H1 (cell line): ENCODE results near the gene MCAT. TPM values are rescaled to one million over a fixed set of nuclear protein-coding genes. Genes with fewer than 3 reads are reported as not detected.

ENCODE experiments used
- BACH1 ChIP-seq: IDR thresholded peaks from 2 replicates; pipeline ENCODE4 v1.6.1; 2012; ENCODE audit warnings: low read length, improper control_type of control experiment
- BCL11A ChIP-seq, 2 experiments: IDR thresholded peaks; one replicate each; pipeline ENCODE4 v1.6.1; 2011; ENCODE audit warnings: low read depth in 2 of 2, low read length in 2 of 2, mild to moderate bottlenecking in 2 of 2
- CBX5 ChIP-seq: fragments of 300-800, 300-1000 bp; sonication (generic); IDR thresholded peaks from 2 replicates; pipeline ENCODE4 v1.7.1; 2016; ENCODE audit warnings: antibody characterized with exemption, low read length, low read depth
- CHD1 ChIP-seq: IDR thresholded peaks from 2 replicates; pipeline ENCODE4 v1.6.1; 2012; ENCODE audit warnings: low read depth, low read length, improper control_type of control experiment
- GABPA ChIP-seq: IDR thresholded peaks from 2 replicates; pipeline ENCODE4 v1.6.1; 2011; ENCODE audit warnings: mild to moderate bottlenecking, low read length, moderate library complexity, borderline replicate concordance; ENCODE audit not compliant: insufficient read depth
- KDM4A ChIP-seq: IDR thresholded peaks from one replicate; pipeline ENCODE4 v1.7.1; 2012; ENCODE audit warnings: low read depth, mild to moderate bottlenecking, moderate library complexity, low read length, inconsistent platforms; ENCODE audit not compliant: severe bottlenecking
- MAFK ChIP-seq: IDR thresholded peaks from 2 replicates; pipeline ENCODE4 v1.6.1; 2012; ENCODE audit warnings: low read depth, mild to moderate bottlenecking, improper control_type of control experiment, low read length
- NANOG ChIP-seq: IDR thresholded peaks from 2 replicates; pipeline ENCODE4 v1.6.1; 2011; ENCODE audit warnings: low read length, low read depth, mild to moderate bottlenecking, inconsistent platforms; ENCODE audit not compliant: insufficient read depth, poor library complexity, severe bottlenecking
- PHF8 ChIP-seq: fragments of 200-600 bp; sonication (generic); conservative IDR thresholded peaks from 2 replicates; pipeline ENCODE4 v1.7.1; 2012; ENCODE audit warnings: low read depth, mild to moderate bottlenecking, inconsistent platforms, low read length, moderate library complexity
- RAD21 ChIP-seq, 2 experiments: IDR thresholded peaks in 1 of 2; conservative IDR thresholded peaks in 1 of 2; 2 replicates each; pipeline ENCODE4 v1.6.1; 2011; ENCODE audit warnings: low read depth in 2 of 2, low read length in 2 of 2, improper control_type of control experiment in 1 of 2, inconsistent platforms in 1 of 2, mild to moderate bottlenecking in 1 of 2, moderate library complexity in 1 of 2
- SAP30 ChIP-seq: fragments of 300-600 bp; sonication (generic); IDR thresholded peaks from 2 replicates; pipeline ENCODE4 v1.7.1; 2012; ENCODE audit warnings: low read length, moderate library complexity, mild to moderate bottlenecking, inconsistent platforms; ENCODE audit not compliant: insufficient read depth, insufficient replicate concordance
- SIRT6 ChIP-seq: IDR thresholded peaks from one replicate; pipeline ENCODE4 v1.7.1; 2012; ENCODE audit warnings: low read length, inconsistent platforms
- SP1 ChIP-seq: IDR thresholded peaks from 2 replicates; pipeline ENCODE4 v1.6.1; 2011; ENCODE audit warnings: low read depth, low read length
- SUZ12 ChIP-seq: fragments of 200-600 bp; sonication (generic); IDR thresholded peaks from 2 replicates; pipeline ENCODE4 v1.6.1; 2012; ENCODE audit warnings: mild to moderate bottlenecking, inconsistent platforms, low read length, moderate library complexity, mixed read lengths
- TAF1 ChIP-seq: IDR thresholded peaks from 2 replicates; pipeline ENCODE4 v1.6.1; 2011; ENCODE audit warnings: mild to moderate bottlenecking, low read depth, low read length
- TBP ChIP-seq: IDR thresholded peaks from 2 replicates; pipeline ENCODE4 v1.6.1; 2011; ENCODE audit warnings: low read depth, low read length, improper control_type of control experiment
- TEAD4 ChIP-seq: IDR thresholded peaks from 2 replicates; pipeline ENCODE4 v1.6.1; 2012; ENCODE audit warnings: low read depth, low read length, inconsistent platforms, mixed read lengths
- ZNF274 ChIP-seq: IDR thresholded peaks from 2 replicates; pipeline ENCODE4 v1.7.0; 2012; ENCODE audit warnings: low read length, borderline replicate concordance; ENCODE audit errors: extremely low read depth
- polyA plus RNA-seq, 7 experiments: library from polyadenylated mRNA; depleted of rRNA in 3 of 7; stranded (reverse) in 5 of 7; unstranded in 2 of 7; fragments of >200 nt in 5 of 7; fragments of 200-250 nt in 2 of 7; gene quantifications; 1 replicate in 5 of 7; 2 replicates in 1 of 7; 4 replicates in 1 of 7; pipeline versions ENCODE4 v1.2.1 to v1.2.3, GENCODE V29; 2011 to 2013; ENCODE audit warnings: missing spikeins in 2 of 7, mixed read lengths in 2 of 7
- total RNA-seq: library from RNA; stranded (reverse); fragmentation: NEBNext Ultra II Directional; extraction: Animal tissue kit (Norgen Biotek cat#: 25700); gene quantifications from 2 replicates; pipeline ENCODE4 v1.2.1, GENCODE V29; 2021
- TF ChIP-seq, protein P1 (sequence below), 3 experiments: IDR thresholded peaks; 1 replicate in 2 of 3; 2 replicates in 1 of 3; pipeline versions ENCODE4 v1.5.1 to v1.6.1; 2011; ENCODE audit warnings: low read length in 3 of 3, mild to moderate bottlenecking in 3 of 3, inconsistent platforms in 2 of 3, low read depth in 1 of 3, moderate library complexity in 1 of 3; ENCODE audit not compliant: insufficient read depth in 1 of 3; ENCODE audit errors: control extremely low read depth in 1 of 3
- TF ChIP-seq, protein P2 (sequence below): IDR thresholded peaks from 2 replicates; pipeline ENCODE4 v1.6.1; 2012; ENCODE audit warnings: low read length, inconsistent platforms

The MCAT gene
- total and polyA plus RNA-seq, 2 of the 8 experiments (the other 6 are each of a cell fraction or from before 2014, with no cell fraction given), result 15.8 to 17.4 TPM

DNA sequence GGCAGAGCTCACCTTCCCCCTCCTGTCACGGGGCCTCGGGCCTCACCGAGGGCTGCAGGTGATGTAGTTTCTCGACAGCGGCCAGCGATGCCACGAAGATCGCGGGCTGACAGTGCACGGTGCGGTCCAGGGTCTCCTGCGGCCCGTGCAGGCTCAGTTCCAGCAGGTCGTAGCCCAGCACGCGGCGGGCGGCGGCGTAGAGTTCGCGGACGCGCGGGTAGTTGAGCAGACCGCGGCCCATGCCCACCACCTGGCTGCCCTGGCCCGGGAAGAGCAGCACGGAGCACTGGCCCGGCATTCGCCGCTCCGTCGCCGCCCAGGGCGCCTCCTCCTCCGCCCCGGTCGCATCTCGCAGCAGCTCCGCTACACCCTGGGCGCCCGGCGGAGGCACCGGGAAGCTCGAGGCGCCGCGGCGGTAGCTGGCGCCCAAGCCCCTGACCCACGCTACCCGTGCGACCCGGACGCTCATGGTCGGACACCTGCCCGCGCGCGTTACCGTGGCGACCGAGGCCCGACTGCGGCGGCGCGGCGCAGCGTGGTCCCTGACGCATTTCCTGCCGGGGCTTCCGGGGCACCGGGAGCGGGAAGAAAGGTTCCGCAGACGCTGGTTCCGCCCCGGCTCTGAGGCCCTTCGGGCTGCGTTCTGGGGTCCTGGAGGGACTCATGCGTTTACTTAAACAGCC is at the start of gene MCAT (continued):
- TF ChIP-seq, protein P1, sequence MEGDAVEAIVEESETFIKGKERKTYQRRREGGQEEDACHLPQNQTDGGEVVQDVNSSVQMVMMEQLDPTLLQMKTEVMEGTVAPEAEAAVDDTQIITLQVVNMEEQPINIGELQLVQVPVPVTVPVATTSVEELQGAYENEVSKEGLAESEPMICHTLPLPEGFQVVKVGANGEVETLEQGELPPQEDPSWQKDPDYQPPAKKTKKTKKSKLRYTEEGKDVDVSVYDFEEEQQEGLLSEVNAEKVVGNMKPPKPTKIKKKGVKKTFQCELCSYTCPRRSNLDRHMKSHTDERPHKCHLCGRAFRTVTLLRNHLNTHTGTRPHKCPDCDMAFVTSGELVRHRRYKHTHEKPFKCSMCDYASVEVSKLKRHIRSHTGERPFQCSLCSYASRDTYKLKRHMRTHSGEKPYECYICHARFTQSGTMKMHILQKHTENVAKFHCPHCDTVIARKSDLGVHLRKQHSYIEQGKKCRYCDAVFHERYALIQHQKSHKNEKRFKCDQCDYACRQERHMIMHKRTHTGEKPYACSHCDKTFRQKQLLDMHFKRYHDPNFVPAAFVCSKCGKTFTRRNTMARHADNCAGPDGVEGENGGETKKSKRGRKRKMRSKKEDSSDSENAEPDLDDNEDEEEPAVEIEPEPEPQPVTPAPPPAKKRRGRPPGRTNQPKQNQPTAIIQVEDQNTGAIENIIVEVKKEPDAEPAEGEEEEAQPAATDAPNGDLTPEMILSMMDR (IDR thresholded peaks at IDR 0.05; ENCODE audit: control extremely low read depth in 1 of 3, insufficient read depth in 1 of 3, low read depth in 1 of 3, low read length in 3 of 3), result no peak
- TF ChIP-seq SIRT6 (no peak), CBX5 (no peak), TEAD4 (no peak), GABPA (peak; percentile 94), SAP30 (no peak), BACH1 (peak; percentile 23; the same call in 1 of the 2 replicates), SP1 (0 out of 2 replicates have a peak, but pooled peaks have one; percentile 55), PHF8 (peak; percentile 67; the same call in 1 of the 2 replicates), NANOG (no peak), KDM4A (peak; percentile 94), ZNF274 (no peak), SUZ12 (no peak), BCL11A (IDR thresholded peaks at IDR 0.05; ENCODE audit: low read depth in 2 of 2, low read length in 2 of 2) (no peak), MAFK (no peak), RAD21 (IDR thresholded peaks at IDR 0.05 in 1 of 2, conservative IDR thresholded peaks at IDR 0.05 in 1 of 2; ENCODE audit: low read depth in 2 of 2, low read length in 2 of 2) (0 out of 4 replicates have a peak, but pooled peaks of 1 of the 2 experiments have one; percentile 2), TAF1 (peak; percentile 75), CHD1 (no peak), TBP (peak; percentile 82)
- TF ChIP-seq, protein P2, sequence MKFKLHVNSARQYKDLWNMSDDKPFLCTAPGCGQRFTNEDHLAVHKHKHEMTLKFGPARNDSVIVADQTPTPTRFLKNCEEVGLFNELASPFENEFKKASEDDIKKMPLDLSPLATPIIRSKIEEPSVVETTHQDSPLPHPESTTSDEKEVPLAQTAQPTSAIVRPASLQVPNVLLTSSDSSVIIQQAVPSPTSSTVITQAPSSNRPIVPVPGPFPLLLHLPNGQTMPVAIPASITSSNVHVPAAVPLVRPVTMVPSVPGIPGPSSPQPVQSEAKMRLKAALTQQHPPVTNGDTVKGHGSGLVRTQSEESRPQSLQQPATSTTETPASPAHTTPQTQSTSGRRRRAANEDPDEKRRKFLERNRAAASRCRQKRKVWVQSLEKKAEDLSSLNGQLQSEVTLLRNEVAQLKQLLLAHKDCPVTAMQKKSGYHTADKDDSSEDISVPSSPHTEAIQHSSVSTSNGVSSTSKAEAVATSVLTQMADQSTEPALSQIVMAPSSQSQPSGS, result no peak
